Hindlimb muscle (tissue), 1 donor: ENCODE measurements around the gene CARD18. TPM values are rescaled to one million over a fixed set of nuclear protein-coding genes. Genes with fewer than 3 reads are reported as not detected.
A peak's percentile ranks its signal among the peaks of the same experiment; 100 is the strongest.
"Not testable (repeated sequence)": the region's sequence is repeated elsewhere in the genome, so short reads cannot be mapped to it uniquely, and the experiment has no call there.

ENCODE experiments used
- DNase-seq: peaks from one replicate; pipeline ENCODE4 v3.0.0-alpha.2; 2013
- polyA plus RNA-seq: library from polyadenylated mRNA; unstranded; fragments of 120-200 nt; gene quantifications from one replicate; pipeline ENCODE4 v1.2.1, GENCODE V29; 2013; ENCODE audit not compliant: insufficient read length

CARD18 gene
- polyA plus RNA-seq, 1 donor: not detected

DNA sequence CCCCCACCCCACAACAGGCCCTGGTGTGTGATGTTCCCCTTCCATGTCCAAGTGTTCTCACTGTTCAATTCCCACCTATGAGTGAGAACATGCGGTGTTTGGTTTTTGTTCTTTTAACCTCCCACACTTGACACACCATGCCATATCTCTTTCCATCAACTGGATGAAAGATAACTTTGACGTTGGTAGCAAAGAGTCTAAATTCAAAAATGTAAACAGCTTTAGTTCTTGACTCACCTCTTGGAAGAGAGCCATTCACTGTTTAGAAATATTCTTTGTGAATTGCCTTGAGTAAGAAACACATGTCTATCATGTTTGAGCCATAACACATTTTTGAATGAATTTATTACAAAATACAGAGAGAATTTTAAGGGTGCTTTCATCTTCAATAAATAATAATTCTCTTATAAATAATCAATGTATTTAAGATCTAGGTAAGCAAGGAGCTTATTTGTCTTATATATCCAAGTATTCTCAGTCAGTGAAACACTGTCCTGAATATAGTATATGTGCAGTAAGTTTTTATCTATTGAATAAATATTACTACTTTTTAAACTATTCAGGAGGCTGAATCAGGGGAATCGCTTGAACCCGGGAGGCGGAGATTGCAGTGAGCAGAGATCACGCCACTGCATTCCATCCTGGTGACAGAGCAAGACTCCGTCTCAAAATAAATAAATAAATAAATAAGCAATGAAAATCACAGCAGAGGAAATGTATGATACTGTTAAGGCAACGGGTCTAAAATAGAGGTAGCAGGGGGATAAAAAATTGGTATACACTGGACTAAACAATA lies 6.7 kb downstream of the CARD18 start:
- no peak for DNase-seq

DNA sequence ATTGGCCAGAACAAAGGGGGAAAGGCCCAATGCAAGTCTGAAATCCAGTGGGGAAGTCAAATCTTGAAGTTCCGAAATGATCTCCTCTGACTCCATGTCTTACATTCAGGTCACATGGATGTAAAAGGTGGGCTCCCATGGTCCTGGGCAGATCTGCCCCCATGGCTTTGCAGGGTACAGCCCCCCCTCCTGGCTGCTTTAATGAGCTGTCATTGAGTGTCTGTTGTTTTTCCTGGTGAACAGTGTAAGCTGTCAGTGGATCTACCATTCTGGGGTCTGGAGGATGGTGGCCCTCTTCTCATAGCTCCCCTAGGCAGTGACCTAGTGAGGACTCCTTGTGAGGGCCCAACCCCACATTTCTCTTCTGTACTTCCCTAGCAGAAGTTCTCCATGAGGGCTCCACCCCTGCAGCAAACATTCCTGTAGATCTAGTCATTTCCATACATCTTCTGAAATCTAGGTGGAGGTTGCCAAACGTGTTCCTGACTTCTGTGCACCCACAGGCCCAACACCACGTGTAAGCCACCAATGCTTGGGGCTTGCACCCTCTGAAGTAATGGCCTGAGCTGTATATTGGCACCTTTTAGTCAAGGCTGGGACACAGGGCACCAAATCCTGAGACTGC lies 9.3 kb downstream of the CARD18 start:
- DNase-seq: no peak

DNA sequence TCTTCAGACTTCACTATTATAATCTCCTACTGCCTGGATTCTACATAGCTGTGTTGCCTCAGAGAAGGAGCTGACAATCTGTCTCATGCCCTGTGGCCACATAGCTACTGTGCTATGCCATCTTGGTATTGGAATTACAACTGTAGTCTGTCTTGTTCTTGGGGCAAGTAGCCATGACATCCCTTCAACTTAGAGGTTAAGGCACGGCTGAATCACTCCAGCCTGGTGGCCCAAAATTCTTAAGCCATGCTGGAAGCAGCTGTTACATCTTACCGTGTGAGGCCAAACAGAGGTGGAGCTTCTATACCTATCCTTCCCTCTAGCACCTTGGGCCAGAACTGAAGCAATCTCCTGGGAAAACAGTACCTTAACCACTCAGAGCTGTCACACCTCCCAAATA lies 14.8 kb downstream of the CARD18 start:
- no peak for DNase-seq

DNA sequence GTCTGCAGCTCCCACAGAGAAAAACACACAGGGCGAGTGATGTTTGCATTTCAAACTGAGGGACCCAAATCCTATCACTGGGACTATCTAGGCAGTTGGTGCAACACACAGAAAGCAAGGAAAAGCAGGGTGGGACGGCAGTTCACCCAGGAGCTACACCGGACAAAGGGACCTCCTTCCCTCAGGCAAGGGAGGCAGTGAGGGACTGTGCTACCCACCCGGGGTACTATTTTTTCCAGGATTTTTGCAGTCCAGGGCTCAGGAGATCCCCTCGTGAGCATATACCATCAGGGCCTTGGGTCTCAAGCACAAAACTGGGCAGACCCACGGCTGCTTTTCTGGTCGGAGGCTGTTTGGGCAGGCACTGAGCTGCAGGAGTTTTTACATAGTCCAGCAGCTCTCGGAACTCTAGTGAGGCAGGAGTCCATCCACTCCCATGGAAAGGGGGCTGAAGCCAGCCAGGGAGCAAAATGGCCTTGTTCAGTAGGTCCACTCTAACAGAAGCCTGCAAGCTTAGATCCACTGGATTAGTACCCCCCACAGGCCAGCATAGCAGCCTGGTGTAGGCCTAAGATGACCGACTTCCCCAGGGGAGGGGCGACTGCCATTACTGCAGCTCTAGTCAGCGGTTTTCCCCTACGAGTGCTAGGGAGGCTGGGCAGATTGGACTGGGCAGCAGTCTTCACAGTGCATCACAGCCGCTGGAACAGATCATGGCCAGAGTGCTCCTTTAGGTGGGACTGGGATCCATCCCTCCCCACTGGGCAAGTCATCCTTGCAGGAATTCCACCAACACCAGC lies 28.2 kb downstream of the CARD18 start:
- DNase-seq: no peak

DNA sequence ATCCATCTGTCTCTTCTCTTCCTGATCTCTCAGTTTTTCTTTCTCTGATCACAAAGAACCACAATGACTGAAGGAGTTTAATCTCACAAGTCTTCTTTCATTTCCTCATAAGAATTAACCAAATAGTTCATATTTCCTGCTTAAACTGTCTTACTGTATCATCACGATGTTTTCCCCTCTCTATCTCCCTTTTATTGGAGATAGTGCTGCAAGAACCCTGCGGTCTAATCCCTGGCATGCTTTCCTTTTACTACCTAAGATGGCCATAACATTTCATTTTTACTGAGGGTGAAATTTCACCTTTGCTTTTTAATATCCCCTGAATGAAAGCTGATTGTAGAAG lies 28.9 kb downstream of the CARD18 start:
- no peak for DNase-seq

DNA sequence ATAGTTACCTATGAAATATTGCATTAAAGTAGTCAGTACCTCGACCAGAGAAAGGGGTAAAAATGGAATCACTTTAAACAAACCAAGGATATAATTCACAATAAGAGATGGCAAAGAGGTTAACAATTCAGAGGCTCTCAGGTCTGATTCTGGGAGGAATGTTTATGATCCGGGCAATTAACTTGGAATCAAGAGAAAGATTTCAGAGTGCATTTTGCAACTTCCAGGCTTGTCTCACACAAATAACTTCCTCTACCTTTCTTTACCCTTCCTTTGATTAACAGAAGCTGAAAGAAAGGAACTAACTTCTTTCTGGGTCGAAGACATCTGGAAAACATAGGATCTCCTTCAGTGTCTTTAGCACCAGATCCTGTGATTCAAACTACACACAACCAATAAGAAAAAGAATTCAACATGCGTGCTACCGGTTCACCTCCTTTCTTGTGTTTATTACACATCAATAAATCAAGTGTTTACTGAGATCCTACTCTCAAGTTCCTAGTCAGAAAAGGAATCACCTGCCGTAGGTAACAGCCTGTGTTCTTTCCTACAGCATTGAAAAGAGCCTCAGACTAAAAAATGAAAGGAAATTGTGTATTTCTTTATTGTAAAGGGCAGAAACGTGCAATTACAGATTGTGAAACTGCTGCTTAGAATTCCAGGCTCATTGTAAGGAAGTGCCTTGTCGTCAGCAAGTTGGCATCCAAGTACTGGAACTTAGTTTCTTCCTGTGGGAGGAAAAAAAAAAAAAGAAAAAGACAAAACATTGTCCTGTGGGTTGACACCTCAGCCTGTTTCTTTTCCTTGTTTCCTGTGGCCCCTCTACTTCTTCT lies 29.5 kb downstream of the CARD18 start:
- DNase-seq: peak; percentile 14

DNA sequence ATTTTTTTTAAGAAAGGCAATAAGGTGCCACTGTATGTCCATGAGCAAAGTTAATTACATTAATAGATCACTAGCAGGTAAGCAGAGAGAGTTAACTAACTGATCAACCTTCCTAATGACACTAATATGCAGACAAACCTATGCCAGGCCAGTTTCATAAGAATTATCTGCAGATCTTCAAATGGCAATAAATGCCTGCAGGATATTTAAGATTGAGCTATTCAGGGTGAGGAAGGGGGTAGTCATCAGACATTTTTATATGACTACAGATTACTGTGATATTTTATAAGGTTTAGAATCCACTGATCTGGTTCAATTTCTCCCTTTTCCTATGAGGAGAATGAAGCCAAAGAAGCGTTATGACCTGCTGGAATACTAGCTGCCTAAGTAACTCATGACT lies 30.2 kb downstream of the CARD18 start:
- DNase-seq: no peak

DNA sequence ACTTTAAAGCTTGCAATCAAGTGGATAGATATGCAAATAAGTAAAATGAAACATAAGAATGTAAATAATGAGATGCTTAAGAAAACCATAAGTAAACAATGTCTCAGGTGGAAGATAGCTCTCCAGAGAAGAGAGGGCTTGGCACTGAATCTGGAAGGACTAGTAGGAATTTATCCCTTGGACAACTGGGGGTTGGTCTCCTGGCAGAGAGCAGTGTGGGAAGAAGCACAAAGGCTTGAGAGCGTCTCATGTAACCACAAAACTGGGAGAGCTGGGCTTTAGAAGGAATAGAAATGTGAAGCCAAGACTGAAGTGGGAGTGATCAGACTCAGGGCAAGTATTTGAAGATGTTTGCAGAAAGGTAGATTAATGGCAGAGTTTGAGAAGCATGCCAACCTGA lies 31.3 kb downstream of the CARD18 start:
- DNase-seq: no peak

DNA sequence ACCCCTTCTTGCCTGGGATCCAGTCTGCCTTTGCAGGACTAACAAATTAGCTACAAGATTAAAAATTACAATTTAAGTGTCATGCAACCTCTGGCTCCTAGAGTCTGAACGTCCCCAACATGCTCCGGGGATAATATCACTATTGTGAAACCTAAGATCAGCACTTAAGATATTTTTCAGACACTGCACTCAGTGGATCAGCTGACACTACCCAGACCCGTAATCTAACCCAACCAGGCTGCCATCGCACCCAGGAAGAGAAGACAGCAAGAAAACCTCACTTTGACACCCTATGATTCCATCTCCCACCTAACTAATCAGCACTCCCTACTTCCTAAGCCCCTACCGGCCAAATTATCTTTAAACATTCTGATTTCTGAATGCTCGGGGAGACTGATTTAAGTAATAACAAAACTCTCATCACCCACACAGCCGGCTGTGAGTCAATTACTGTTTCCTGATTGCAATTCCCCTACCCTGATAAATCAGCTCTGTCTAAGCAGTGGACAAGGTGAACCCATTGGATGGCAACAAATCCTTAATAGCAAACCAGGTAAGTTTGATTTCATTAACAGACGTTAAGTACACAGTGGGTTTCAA lies 32.2 kb downstream of the CARD18 start:
- DNase-seq: not testable (repeated sequence)

DNA sequence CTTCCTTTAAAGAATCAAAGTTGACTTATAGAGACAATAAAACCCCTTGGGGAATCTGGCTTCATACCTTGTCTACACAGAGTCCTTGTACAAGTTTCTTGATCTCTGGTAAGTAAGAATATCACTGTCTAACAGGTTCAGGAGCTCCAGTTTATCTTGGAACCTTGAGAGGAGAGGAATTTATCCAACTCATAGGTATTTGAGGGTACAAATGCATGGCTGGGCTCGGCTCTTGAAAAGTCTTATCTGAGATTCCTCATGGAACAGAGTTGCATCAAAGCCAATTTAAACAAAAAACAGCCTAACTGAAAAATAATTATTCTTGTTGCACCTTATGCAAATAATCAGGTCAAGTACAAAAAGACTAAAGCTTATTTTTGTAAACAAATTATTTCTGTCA lies 33.4 kb downstream of the CARD18 start:
- DNase-seq: no peak

DNA sequence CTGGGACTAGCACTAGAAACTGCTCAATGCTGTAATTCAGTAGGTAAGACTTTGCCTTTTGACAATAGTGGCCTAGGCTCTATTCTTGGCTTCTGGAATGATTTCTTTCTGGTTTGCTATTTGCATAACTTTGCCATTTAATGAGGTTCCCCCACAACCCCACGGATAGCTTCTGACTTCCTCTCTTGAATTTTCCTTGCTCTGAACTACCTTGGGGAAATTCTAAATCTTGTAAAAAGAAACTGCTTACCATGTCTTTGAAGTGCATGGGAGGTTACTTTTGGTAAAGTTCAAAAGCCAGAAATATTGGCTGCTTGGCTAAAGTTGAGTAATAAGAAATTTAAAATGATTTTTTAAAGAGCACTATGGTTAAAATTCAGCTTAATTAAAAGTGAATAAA lies 35.3 kb downstream of the CARD18 start:
- DNase-seq: no peak

DNA sequence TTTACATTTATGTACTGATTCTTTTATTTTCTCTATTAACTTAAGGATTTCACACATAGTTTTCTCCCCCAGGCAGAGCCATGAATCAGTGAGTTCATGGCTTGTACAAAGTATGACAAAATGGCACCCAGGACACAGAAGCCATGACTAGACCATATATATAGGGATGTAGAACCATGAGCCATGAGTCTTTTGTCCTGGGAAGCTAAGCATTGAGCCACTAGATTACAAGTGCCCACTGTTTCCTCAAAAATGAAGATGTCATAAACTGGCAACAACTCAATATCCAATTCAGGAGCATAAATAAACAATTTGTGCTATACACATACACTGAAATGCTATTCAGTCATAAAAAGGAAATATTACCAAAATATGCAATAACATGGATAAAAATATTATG lies 36.2 kb downstream of the CARD18 start:
- no peak for DNase-seq

DNA sequence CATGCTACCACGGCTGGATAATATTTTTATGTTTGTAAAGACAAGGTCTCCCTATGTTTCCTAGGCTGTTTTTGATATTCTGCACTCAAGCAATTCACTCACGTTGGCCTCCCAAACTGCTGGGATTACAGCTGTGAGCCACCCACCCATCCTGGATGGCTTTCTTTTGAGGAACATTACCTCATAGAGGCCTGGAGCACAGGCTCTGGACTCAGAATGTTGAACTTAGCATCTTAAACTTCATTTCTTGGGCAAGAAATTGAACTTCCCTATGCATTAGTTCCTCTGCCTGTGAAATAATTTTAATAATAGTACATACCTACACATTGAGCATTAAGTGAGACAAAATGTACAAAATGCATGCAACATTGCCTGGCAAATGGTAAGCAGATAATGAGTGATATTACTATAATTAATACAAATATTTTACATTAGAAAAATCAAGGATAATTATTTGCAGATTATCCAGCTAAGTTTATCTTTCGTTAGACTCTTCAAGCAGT lies 37.4 kb downstream of the CARD18 start:
- DNase-seq: not testable (repeated sequence)

DNA sequence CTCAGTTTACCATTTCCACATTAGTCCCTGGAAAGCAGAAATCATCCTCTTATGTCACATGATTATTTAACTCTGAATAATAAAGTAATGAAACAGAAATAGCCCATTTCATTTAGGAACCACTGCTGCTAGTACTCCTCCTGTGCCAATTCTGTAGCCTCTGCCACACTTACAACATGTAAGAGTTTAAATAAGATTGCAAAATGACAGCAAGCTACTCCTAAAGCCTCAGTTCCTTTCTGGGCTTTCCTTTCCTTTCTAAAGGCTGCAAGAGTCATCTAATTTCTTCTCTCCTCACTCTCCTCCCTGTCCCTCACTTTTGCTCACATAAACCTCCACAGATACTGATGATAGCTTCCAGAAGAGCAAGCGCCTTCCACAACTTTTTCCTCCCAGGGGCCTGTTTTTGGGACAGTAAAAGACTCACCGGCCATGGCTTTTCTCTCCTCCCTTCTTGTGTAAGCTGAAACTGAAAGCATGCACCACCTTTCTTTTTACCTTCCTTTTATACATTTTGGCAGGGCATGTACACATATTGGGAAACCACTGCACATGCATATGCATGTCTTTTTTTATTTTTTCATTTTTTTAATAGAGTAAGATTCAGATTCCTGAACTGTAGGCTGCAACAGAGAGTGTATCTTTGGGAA lies 38.5 kb downstream of the CARD18 start:
- DNase-seq: no peak

DNA sequence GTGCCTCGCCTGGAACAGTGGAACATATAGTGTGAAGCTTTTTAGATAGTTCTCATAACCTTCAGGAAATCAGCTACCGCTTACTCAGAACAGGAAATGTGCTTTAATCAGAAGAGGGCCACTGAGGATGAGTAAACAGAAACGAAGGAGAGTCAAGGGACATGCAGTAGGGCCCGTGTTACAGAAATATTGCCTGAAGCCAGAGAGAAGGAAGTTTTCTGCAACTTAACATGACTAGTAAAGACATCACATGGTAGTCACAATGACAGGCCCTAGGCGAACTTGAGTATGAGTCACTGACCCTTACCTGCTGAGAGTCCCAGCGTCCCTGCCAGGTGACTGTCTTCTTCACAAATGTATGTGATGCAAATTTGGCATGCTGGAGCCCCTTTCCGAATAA lies 39.4 kb downstream of the CARD18 start:
- no peak for DNase-seq

DNA sequence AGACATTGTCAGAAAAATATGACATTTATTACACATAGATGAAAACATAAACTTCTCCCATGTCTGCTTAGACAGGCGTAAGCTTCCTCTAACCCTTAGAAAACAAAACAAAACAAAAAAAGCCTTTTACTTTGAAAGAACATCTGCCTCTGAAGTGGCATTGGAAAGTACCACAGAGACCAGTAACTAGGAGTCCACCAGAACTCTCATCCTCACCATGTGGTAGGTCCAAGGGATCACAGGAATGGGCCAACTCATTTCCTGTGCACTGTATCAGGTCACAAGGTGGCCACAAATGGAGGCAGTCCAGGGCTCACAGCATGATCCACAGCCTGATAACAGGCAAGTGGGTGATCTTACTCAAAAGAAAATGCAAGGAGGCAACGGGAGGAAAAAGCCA lies 40.0 kb downstream of the CARD18 start:
- not testable (repeated sequence) for DNase-seq

DNA sequence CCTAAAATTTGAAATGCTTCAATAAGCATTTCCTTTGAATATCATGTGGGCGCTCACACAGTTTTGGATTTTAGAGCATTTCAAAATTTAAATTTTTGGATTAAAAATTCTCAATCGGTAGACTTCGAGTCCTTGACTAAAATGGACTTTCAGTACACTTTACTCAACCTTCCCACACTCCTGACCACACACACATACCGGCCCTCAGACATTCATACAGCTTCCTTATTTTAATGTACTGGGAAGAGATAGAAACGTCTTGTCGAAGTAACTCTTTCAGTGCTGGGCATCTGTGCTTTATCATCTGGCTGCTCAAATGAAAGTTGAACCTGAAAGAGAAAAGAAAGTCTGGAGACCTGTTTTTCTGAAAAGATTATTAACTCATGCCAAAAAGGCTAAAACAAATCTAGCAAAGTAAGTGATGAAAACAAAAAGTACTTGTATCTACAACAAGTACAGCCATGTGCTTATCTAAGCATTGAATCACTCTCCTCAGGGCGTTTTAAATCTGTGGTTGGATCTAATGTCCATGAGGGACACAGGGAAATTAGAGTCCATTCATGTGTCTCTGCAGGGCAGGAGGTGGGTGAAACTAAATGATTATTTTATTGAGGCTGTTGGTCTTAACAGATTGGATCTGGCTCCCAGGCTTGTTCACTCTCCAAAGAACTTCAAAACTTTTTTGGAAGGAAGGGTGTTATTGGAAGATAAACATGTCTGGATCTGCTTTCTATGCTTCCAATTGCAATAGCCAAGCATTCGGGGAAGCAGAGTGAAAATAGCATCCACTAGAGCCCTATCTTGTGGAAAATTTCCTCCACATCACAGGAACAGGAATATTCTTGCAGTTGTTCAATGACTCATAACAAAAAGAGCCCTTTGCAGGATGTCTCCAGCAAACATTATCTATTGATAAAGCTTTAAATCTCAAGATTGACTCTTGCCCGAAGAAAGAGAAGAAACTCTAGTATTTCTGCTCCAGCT lies 47.0 kb downstream of the CARD18 start:
- no peak for DNase-seq
